HepG2 (cell line): Measurements from ENCODE around the gene PIEZO1. TPM values are rescaled to one million over a fixed set of nuclear protein-coding genes. Genes with fewer than 3 reads are reported as not detected.

ENCODE experiments used
- ATAC-seq: fragments of 200-7000 bp; cut with Tn5 transposase; 3 replicates; pipeline ENCODE4 v1.9.1; 2020; ENCODE audit warnings: mild to moderate bottlenecking, moderate library complexity
- BruUV-seq: library from RNA; stranded (reverse); fragments of 400-500 nt; replicated peaks from 2 replicates; lab custom pipeline; 2021; lab: Mats Ljungman, UMichigan
- CTCF ChIA-PET: fragments of 300-600 bp; formaldehyde crosslinking; extraction: SDS; loops from one replicate; lab custom pipeline; 2021; ENCODE audit warnings: low total read pairs, inconsistent platforms, low intra/inter-chr PET ratio; lab: Yijun Ruan, JAX
- POLR2A ChIA-PET: fragments of 350-600 bp; sonication (Branson Sonifier 250); formaldehyde crosslinking; loops from one replicate; lab custom pipeline; 2020; ENCODE audit warnings: antibody characterized with exemption, inconsistent platforms; lab: Yijun Ruan, JAX
- DNase-seq: peaks from one replicate; pipeline ENCODE4 v3.0.0-alpha.2; 2015; ENCODE audit warnings: low spot score
- FAIRE-seq: peaks from 3 replicates; lab custom pipeline; 2011; peaks lifted over from hg19 to GRCh38; lab: Jason Lieb, UNC
- H2AFZ ChIP-seq: one replicate; pipeline ENCODE4 v1.6.1; 2011; ENCODE audit warnings: low read length, inconsistent platforms
- H3K27ac ChIP-seq: fragments of 300-600 bp; 3 replicates; pipeline ENCODE4 v1.8.0; 2011; ENCODE audit warnings: mixed run types, mild to moderate bottlenecking, mixed read lengths, low read length, inconsistent platforms; ENCODE audit not compliant: insufficient read depth; ENCODE audit errors: extremely low read length
- H3K27me3 ChIP-seq, 2 experiments: fragments of 200-600 bp in 1 of 2; 2 replicates in 1 of 2; 3 replicates in 1 of 2; pipeline versions ENCODE4 v1.6.0 to v1.8.0; 2011; ENCODE audit warnings: low read length in 2 of 2, mild to moderate bottlenecking in 2 of 2, moderate library complexity in 2 of 2, inconsistent platforms in 1 of 2; ENCODE audit not compliant: insufficient read depth in 2 of 2, control insufficient read depth in 1 of 2
- H3K36me3 ChIP-seq, 2 experiments: fragments of 200-600 bp in 1 of 2; replicated peaks in 1 of 2; 2 replicates in 1 of 2; 3 replicates in 1 of 2; pipeline versions ENCODE4 v1.5.1 to v1.8.0; 2011; ENCODE audit warnings: low read length in 2 of 2, inconsistent platforms in 1 of 2; ENCODE audit not compliant: insufficient read depth in 2 of 2, control insufficient read depth in 1 of 2
- H3K4me1 ChIP-seq: 2 replicates; pipeline ENCODE4 v1.5.1; 2012; ENCODE audit warnings: low read length, inconsistent platforms; ENCODE audit not compliant: insufficient read depth
- H3K4me2 ChIP-seq: 2 replicates; pipeline ENCODE4 v1.6.0; 2011; ENCODE audit warnings: low read depth, low read length, inconsistent platforms
- H3K4me3 ChIP-seq, 3 experiments: fragments of 200-600 bp in 1 of 3; sonication (generic), shearing (Covaris generic) in 1 of 3; replicated peaks in 1 of 3; 2 replicates each; pipeline ENCODE4 v1.5.1; 2011 to 2016; ENCODE audit warnings: low read length in 3 of 3, inconsistent platforms in 2 of 3, low read depth in 2 of 3, mild to moderate bottlenecking in 2 of 3, control low read depth in 1 of 3, mixed read lengths in 1 of 3; ENCODE audit not compliant: insufficient read depth in 1 of 3
- H3K79me2 ChIP-seq: one replicate; pipeline ENCODE4 v1.6.1; 2011; ENCODE audit warnings: low read length, inconsistent platforms; ENCODE audit not compliant: insufficient read depth
- H3K9ac ChIP-seq: 2 replicates; pipeline ENCODE4 v1.6.0; 2011; ENCODE audit warnings: mild to moderate bottlenecking, low read depth, low read length, inconsistent platforms; ENCODE audit not compliant: insufficient read depth
- H3K9me3 ChIP-seq: 2 replicates; pipeline ENCODE4 v1.5.1; 2012; ENCODE audit warnings: mild to moderate bottlenecking, low read length
- H4K20me1 ChIP-seq: 2 replicates; pipeline ENCODE4 v1.6.0; 2011; ENCODE audit warnings: inconsistent platforms, mild to moderate bottlenecking, low read length, moderate library complexity; ENCODE audit not compliant: insufficient read depth
- AGO2 ChIP-seq: fragments of 200-400 bp; formaldehyde crosslinking; optimal IDR thresholded peaks from 2 replicates; pipeline ENCODE3; 2017; ENCODE audit warnings: mild to moderate bottlenecking, low read depth, low read length, moderate library complexity
- SMC3 ChIP-seq: IDR thresholded peaks from 2 replicates; pipeline ENCODE4 v1.6.1; 2011; ENCODE audit warnings: low read length, improper control_type of control experiment
- TCF7 ChIP-seq: sonication (generic); IDR thresholded peaks from 2 replicates; pipeline ENCODE4 v1.6.1; 2016; ENCODE audit warnings: antibody characterized with exemption, low read depth
- U2AF1 ChIP-seq: fragments of 200-400 bp; formaldehyde crosslinking; optimal IDR thresholded peaks from 2 replicates; pipeline ENCODE3; 2017; ENCODE audit warnings: mild to moderate bottlenecking, low read depth, low read length
- ZKSCAN5 ChIP-seq: sonication (generic); formaldehyde crosslinking; IDR thresholded peaks from 2 replicates; pipeline ENCODE4 v1.5.1; 2020; ENCODE audit warnings: mild to moderate bottlenecking, missing genetic modification reagents
- ZNF234 ChIP-seq: sonication (generic); formaldehyde crosslinking; conservative IDR thresholded peaks from 2 replicates; pipeline ENCODE4 v1.5.1; 2020; ENCODE audit warnings: mild to moderate bottlenecking, missing genetic modification reagents
- WGBS: methylation state at CpG from one replicate; pipeline ENCODE4 v1.1.6; 2017; ENCODE audit warnings: low lambda C conversion rate; 5-methylcytosine and 5-hydroxymethylcytosine counted together
- in situ Hi-C: cut with HindIII; loops from 2 replicates; pipeline ENCODE4 v1.10.0; 2017; ENCODE audit warnings: low pct_unique_long_range_greater_than_20kb; ENCODE audit not compliant: extremely low pct_ligation_motif_present
- intact Hi-C: fragments of 100-400 bp; cut with micrococcal nuclease; formaldehyde crosslinking; loops from one replicate; pipeline ENCODE4 v1.10.0; 2022; ENCODE audit not compliant: unreplicated experiment
- polyA plus RNA-seq, 8 experiments: library from polyadenylated mRNA; depleted of rRNA in 3 of 8; stranded (reverse) in 7 of 8; unstranded in 1 of 8; fragments of >200 nt; fragmentation: Illumina TruSeq in 4 of 8; extraction: Trizol in 4 of 8; gene quantifications; 2 replicates each; pipeline versions ENCODE4 v1.2.1 to v1.2.3, GENCODE V29; 2011 to 2016; ENCODE audit warnings: low read depth in 4 of 8, missing spikeins in 1 of 8, mixed read lengths in 1 of 8; ENCODE audit not compliant: insufficient read depth in 1 of 8
- total RNA-seq, 5 experiments: library from RNA; depleted of rRNA; stranded (reverse); fragments of >200 nt; fragmentation: Illumina TruSeq; extraction: Trizol; gene quantifications; 2 replicates each; pipeline ENCODE4 v1.2.3, GENCODE V29; 2016; ENCODE audit warnings: low read depth in 1 of 5
- TF ChIP-seq, protein P1 (sequence below): sonication (generic); formaldehyde crosslinking; IDR thresholded peaks from 2 replicates; pipeline ENCODE4 v1.4.0; 2020; ENCODE audit warnings: mild to moderate bottlenecking, missing genetic modification reagents

PIEZO1 gene
- total and polyA plus RNA-seq, 2 of the 13 experiments (the other 11 are each of a cell fraction or from before 2014, with no cell fraction given): 67.9 to 85.0 TPM

DNA sequence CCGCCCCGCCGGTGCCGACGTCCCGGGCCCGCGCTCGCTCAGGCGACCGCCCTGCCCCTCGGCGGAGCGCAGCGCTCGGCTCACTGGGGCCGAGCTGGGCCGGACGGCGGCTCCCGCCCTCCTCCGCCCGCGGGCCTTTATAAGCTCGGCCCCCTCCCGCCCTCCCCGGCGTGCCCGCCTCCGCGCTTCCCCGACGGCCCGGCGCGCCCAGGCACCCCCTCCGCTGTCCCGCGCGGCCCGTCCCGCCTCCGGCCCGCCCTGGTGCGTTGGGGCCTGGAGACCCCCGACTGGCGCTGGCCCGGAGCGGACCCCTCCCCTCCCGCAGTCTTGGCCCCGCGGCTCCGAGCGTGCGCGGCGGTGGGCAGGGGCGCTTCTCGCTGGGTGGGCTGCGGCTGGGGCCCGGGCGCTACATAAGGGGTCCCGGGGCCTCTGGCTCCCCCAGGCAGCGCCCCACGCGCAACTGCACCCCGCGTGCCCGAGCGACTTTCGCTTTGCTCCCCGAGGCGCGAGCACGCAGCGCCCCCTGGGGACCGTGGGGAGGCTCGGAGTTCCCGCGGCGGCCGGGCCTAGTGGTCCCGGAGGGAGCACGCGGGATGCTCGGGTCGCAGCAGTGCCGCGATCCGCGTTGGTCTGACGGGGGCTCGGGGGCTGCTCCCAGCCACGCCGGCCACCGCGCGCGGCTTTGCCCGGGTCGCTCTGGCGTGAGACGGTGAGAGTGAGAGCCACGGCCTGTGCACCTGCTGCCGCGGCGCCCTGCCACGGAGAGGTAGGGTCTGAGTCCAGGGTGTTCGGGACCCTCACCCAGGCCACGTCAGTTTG lies at the start of gene PIEZO1 (continued):
- no peak for TF ChIP-seq ZKSCAN5 (CRISPR knock-in tag)

DNA sequence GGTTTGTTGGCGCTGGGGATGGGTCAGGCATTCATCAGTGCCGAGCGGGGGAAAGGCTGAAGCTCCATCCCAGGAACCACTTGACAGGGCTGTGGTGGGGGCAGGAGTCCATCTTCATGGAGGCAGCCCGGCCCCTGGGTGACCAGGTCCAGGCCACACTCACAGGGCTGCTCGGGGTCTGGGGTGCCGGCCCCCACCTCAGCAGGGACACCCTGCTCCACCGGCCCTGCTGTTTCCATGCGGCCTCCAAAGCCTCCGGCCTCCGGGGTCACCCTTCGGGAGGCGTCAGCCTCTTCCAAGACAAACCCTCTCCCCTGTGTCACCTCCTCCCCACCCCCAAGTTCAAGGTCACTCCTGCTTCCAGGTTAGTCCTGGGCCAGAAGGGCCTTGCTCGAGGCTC lies 49.6 kb upstream of the PIEZO1 start:
- ATAC-seq (no peak), DNase-seq (no peak), FAIRE-seq (no peak)
- Histone ChIP-seq H3K9ac (no peak overlapping the region), H3K4me2 (no peak overlapping the region), H3K27ac (no peak overlapping the region), H3K36me3 (no peaks in the 10 kb centered on the region), H3K27me3 (no peaks in the 10 kb centered on the region), H3K79me2 (no peaks in the 10 kb centered on the region), H3K4me1 (0 out of 2 replicates have a peak, but pooled peaks cover 7% of the 10 kb centered on the region), H2AFZ (no peak overlapping the region), H3K9me3 (no peaks in the 10 kb centered on the region), H4K20me1 (no peaks in the 10 kb centered on the region), H3K4me3 (no peak overlapping the region)
- intact Hi-C loops: no loop called here
- 92% methylated on average over 10 of the region's 13 CpGs for WGBS
- TF ChIP-seq TCF7: no peak
- peak; percentile 15 for TF ChIP-seq AGO2
- no peak for TF ChIP-seq U2AF1
- no peak for TF ChIP-seq ZNF234
- TF ChIP-seq, protein P1, sequence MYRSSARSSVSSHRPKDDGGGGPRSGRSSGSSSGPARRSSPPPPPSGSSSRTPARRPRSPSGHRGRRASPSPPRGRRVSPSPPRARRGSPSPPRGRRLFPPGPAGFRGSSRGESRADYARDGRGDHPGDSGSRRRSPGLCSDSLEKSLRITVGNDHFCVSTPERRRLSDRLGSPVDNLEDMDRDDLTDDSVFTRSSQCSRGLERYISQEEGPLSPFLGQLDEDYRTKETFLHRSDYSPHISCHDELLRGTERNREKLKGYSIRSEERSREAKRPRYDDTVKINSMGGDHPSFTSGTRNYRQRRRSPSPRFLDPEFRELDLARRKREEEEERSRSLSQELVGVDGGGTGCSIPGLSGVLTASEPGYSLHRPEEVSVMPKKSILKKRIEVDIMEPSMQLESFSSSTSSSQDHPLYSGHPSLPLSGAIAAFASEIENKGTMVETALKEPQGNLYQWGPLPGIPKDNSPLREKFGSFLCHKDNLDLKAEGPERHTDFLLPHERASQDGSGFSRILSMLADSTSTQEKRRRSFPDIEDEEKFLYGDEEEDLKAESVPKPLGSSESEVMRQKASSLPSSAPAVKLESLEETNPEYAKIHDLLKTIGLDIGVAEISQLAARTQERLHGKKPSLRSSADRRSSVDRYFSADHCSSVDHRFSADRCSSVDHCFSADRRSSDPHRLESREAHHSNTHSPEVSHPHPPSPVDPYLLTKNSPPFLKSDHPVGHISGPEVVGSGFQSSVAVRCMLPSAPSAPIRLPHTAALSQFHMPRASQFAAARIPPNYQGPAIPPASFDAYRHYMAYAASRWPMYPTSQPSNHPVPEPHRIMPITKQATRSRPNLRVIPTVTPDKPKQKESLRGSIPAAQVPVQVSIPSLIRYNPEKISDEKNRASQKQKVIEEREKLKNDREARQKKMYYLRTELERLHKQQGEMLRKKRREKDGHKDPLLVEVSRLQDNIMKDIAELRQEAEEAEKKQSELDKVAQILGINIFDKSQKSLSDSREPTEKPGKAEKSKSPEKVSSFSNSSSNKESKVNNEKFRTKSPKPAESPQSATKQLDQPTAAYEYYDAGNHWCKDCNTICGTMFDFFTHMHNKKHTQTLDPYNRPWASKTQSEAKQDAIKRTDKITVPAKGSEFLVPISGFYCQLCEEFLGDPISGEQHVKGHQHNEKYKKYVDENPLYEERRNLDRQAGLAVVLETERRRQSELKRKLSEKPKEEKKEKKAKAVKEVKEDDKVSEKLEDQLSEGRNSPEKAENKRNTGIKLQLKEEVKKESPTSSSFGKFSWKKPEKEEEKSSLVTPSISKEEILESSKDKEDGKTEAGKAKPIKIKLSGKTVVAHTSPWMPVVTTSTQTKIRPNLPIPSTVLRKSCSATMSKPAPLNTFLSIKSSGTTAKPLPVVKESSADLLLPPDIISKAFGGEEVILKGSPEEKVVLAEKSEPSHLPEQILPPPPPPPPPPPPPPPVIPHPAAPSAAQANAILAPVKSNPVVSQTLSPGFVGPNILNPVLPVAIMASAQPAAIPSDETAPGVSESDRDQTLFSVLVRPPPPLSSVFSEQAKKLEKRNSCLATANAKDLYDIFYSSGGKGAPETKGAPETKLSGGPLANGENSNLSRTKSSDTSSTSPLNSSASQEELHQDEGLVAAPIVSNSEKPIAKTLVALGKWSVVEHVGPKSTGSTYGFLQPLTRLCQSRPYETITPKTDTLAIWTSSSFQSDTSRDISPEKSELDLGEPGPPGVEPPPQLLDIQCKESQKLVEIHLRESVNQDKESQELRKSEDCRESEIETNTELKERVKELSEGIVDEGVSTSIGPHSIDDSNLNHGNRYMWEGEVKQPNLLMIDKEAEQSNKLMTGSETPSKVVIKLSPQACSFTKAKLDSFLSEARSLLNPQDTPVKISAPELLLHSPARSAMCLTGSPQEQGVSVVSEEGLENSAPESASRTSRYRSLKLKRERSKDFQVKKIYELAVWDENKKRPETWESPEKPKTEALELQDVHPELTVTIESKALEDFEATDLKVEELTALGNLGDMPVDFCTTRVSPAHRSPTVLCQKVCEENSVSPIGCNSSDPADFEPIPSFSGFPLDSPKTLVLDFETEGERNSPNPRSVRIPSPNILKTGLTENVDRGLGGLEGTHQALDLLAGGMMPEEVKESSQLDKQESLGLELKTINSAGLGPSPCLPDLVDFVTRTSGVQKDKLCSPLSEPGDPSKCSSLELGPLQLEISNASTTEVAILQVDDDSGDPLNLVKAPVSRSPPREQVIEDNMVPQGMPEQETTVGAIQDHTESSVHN: no peak
- no peak for TF ChIP-seq SMC3
- no TSS peak for BruUV-seq
- ChIA-PET POLR2A (no interaction called here), CTCF (no interaction called here)
- in situ Hi-C loops: no loop called here
